ENCODE results near the gene SVIL. TPM values are rescaled to one million over a fixed set of nuclear protein-coding genes. Genes with fewer than 3 reads are reported as not detected.
"Not testable (repeated sequence)": the region's sequence is repeated elsewhere in the genome, so short reads cannot be mapped to it uniquely, and the experiment has no call there.

Gene SVIL
- total RNA-seq, 2 experiments from 2014 or later = 0.47 to 1.5 TPM

DNA sequence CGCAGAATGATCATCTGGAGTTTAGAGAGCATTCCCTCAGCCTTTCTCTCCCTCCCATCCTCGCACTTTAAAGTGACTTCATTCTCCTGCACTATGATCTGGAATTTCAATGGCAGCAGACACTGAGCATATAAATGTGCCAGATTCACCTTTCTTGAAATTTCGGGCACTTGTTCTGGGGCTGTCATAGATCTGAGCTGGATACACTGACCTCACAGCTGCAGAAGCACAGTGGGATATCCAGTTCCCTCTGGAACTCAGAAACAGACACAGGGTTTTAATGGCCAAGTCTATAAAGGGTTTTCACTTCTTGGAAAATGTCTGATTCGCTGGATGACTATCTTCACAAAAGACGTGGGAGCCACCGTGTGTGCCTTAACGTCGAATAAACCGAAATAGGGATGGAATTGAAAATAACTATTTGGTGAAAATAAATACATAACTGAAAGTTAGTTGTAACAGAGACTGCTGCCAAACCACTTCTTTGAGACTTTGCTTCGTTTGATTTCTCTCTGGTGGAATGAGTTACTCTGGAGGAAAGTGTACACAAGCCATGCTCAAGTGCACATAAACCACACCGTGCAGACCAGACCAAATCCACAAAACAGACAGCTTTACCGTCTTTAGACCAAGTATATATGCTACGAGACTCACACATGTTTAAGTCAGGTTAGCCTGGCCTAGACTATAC is 126.1 kb downstream of the SVIL start:
- no TSS peak for BruUV-seq (replicated peaks)
- no peak overlapping the region for H3K27ac ChIP-seq (ENCODE audit: low read depth, low read length, poor library complexity, severe bottlenecking)
- CTCF ChIA-PET (ENCODE audit: unreplicated experiment) = no interaction called here
- no peak overlapping the region for H3K4me2 ChIP-seq (ENCODE audit: low read length)
- no peaks in the 10 kb centered on the region for H3K4me1 ChIP-seq (ENCODE audit: insufficient read depth, low read length, poor library complexity, severe bottlenecking)
- no peaks in the 10 kb centered on the region for H3K36me3 ChIP-seq (ENCODE audit: insufficient read depth, low read length)
- DNase-seq (ENCODE audit: low spot score) = no peak
- POLR2A ChIA-PET = interaction anchor here (0.7 kb wide), 1 partner anchor 13 kb away, joined by 3 read pairs; no protein-coding TSS in a partner anchor
- intact Hi-C loops (cut with micrococcal nuclease; ENCODE audit: unreplicated experiment) = no loop called here
- H3K9me2 ChIP-seq (ENCODE audit: insufficient read depth, low read length) = no peaks in the 10 kb centered on the region
- H3K9me3 ChIP-seq (ENCODE audit: low read length) = no peaks in the 10 kb centered on the region
- no peaks in the 10 kb centered on the region for H4K20me1 ChIP-seq (ENCODE audit: insufficient read depth, low read length)
- no peak overlapping the region for H3K4me3 ChIP-seq (ENCODE audit: low read depth, low read length, poor library complexity, severe bottlenecking)
- TF ChIP-seq, protein P1, sequence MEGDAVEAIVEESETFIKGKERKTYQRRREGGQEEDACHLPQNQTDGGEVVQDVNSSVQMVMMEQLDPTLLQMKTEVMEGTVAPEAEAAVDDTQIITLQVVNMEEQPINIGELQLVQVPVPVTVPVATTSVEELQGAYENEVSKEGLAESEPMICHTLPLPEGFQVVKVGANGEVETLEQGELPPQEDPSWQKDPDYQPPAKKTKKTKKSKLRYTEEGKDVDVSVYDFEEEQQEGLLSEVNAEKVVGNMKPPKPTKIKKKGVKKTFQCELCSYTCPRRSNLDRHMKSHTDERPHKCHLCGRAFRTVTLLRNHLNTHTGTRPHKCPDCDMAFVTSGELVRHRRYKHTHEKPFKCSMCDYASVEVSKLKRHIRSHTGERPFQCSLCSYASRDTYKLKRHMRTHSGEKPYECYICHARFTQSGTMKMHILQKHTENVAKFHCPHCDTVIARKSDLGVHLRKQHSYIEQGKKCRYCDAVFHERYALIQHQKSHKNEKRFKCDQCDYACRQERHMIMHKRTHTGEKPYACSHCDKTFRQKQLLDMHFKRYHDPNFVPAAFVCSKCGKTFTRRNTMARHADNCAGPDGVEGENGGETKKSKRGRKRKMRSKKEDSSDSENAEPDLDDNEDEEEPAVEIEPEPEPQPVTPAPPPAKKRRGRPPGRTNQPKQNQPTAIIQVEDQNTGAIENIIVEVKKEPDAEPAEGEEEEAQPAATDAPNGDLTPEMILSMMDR (conservative IDR thresholded peaks at IDR 0.05; ENCODE audit: low read length) = no peak
- TF ChIP-seq EZH2phosphoT487 (IDR thresholded peaks at IDR 0.05; ENCODE audit: borderline replicate concordance, low read depth, low read length) = no peak
- H2AFZ ChIP-seq (ENCODE audit: low read length) = no peak overlapping the region
- no peaks in the 10 kb centered on the region for H3K79me2 ChIP-seq (ENCODE audit: insufficient read depth, low read depth, low read length)

DNA sequence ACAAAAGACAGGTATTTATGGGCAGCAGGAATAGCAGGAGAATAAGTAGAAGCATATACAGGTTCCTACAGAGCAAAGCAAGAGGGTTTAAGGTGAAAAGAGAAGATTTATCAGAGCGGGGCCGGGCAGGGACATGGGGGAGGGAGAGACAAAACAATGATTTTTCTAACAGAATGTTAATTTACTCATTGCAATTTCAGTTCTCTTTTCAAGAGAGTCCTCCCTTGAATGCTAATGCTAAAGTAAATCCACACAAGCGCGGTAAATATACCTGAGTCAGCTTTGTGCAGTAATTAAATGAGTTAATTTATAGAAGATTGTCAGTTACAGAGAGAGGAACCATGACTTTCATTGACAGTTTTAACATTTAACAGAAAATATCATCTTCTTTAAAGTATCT is 127.0 kb downstream of the SVIL start:
- CTCF ChIA-PET (ENCODE audit: unreplicated experiment); BruUV-seq (replicated peaks); POLR2A ChIA-PET: not testable (repeated sequence)

DNA sequence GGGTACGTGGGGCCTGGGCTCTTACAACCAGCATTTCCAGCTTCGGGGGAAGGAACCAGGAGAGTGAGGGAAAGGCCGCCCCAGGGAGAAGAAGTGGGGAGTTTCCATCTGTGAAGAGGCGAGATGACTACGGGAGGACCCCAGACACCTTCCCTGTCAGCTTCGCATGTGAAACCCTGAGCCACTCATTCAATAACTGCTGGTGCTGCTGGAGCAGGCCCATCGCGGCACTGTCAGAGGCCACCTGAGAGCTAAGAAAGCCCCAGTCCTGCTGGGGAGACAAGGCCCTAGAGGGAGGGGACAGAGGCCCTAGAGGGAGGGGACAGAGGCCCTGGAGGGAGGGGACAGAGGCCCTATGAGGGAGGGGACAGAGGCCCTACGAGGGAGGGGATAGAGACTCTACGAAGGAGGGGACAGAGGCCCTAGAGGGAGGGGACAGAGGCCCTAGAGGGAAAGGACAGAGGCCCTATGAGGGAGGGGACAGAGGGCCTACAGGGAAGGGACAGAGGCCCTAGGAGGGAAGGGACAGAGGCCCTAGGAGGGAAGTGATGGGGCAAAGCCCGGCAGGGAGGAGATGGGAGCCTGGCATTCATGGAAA is 128.3 kb downstream of the SVIL start:
- H3K9me2 ChIP-seq (ENCODE audit: insufficient read depth, low read length); H3K9me3 ChIP-seq (ENCODE audit: low read length); H4K20me1 ChIP-seq (ENCODE audit: insufficient read depth, low read length); H3K4me2 ChIP-seq (ENCODE audit: low read length); H3K27ac ChIP-seq (ENCODE audit: low read depth, low read length, poor library complexity, severe bottlenecking); H3K4me3 ChIP-seq (ENCODE audit: low read depth, low read length, poor library complexity, severe bottlenecking); H3K36me3 ChIP-seq (ENCODE audit: insufficient read depth, low read length); H2AFZ ChIP-seq (ENCODE audit: low read length); H3K79me2 ChIP-seq (ENCODE audit: insufficient read depth, low read depth, low read length); H3K4me1 ChIP-seq (ENCODE audit: insufficient read depth, low read length, poor library complexity, severe bottlenecking); BruUV-seq (replicated peaks); intact Hi-C loops (cut with micrococcal nuclease; ENCODE audit: unreplicated experiment); DNase-seq (ENCODE audit: low spot score); POLR2A ChIA-PET; CTCF ChIA-PET (ENCODE audit: unreplicated experiment): not testable (repeated sequence)

More for the DNA sequence above, 127.0 kb downstream of the SVIL start:
- H2AFZ ChIP-seq (ENCODE audit: low read length); H4K20me1 ChIP-seq (ENCODE audit: insufficient read depth, low read length); H3K36me3 ChIP-seq (ENCODE audit: insufficient read depth, low read length); H3K27ac ChIP-seq (ENCODE audit: low read depth, low read length, poor library complexity, severe bottlenecking); H3K4me1 ChIP-seq (ENCODE audit: insufficient read depth, low read length, poor library complexity, severe bottlenecking); H3K79me2 ChIP-seq (ENCODE audit: insufficient read depth, low read depth, low read length); H3K9me2 ChIP-seq (ENCODE audit: insufficient read depth, low read length); H3K9me3 ChIP-seq (ENCODE audit: low read length); DNase-seq (ENCODE audit: low spot score); H3K4me2 ChIP-seq (ENCODE audit: low read length); H3K4me3 ChIP-seq (ENCODE audit: low read depth, low read length, poor library complexity, severe bottlenecking); intact Hi-C loops (cut with micrococcal nuclease; ENCODE audit: unreplicated experiment): not testable (repeated sequence)
